GM18519 (cell line): ENCODE results near the gene LINGO3.

Source experiments
- ATAC-seq: cut with Tn5 transposase; IDR thresholded peaks from one replicate; pipeline ENCODE4 v1.9.1; 2021; ENCODE audit warnings: mild to moderate bottlenecking, moderate library complexity; ENCODE audit not compliant: unreplicated experiment, low FRiP score

LINGO3 gene

DNA sequence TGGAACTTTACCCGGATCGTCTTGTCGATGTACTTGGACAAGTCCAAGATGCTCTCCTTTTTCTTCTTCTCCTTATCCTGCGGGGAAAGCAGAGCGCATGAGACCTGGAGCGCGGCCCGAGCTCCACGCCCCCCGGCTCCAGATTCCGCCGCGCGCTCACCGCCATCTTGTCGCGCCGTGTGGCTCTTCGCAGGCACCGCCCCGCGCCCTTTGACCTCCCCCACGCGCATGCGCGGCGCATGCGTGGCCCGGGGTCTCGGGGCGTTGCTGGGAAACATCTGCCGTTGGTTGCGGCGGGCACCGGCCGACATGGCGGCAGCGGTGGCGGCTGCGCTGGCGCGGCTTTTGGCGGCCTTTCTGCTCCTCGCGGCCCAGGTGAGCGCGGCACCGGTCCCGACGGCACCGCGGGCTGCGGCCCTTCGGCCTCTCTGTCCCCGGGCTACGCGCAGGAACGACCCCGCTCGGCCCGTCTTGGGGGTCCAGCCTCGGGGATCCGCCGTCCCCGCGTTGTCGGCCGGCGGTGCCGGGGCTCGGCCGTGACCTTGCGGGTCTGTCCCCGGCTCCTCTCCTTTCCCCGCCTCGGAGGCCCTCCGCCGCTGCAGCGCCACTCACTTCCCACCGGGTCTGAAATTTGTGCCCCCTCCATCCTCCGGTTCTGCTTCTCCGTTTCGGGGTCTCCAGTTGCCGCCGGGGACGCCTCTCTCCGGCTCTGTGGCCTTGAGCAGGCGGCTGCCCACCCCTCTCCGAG lies 20.6 kb upstream of the LINGO3 start, which contains the start of the genes LSM7 and SPPL2B:
Gene LSM7, minus strand, starts transcription at position 186 of the 748 bp plus-strand sequence. Its CDS starts 20 bp downstream, at position 166.
Gene SPPL2B, plus strand, starts transcription at position 284 of the 748 bp plus-strand sequence. Its CDS starts 26 bp downstream, at position 310.
- ATAC-seq = peak; percentile 37

- ATAC-seq = no peak
Measured at GRCh38 chr19:2327773-2328400, 19.9 kb upstream of the LINGO3 start.

- ATAC-seq = no peak
Measured at GRCh38 chr19:2326699-2327360, 18.9 kb upstream of the LINGO3 start.

GRCh38 chr19:2325281-2326046 lies 17.5 kb upstream of the LINGO3 start:
- no peak for ATAC-seq

DNA sequence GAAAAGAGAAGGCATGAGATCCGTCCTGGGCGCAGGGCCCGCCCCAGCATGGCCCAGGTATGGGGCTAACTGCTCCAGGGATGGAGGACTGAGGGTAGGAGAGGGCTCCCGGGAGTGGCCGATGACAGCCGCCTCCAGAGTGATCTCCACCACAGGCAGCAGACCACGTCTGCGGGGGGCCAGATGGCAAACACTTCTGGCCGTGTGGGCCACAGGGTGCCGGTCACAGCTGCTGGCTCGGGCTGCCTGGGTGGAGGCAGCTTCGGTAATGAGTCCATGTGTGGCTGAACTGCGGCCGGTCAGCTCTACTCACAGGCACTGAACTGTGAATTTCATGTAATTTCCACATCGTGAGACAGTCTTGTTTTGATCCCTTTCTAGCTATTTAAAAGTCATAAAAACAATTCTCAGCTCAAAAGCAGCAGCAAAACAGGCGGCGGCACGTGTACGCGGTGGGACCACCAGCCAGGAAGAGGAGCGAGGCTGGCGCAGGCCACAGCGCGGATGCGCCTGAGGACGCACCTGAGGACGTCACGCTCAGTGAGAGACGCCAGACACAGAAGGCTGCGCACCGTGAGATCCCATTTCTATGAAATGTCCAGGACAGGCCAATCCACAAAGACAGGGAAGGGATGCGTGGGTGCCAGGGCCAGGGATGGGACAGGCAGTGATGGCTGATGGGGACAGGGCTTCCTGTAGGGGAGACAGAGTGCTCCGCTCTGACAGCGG lies 16.4 kb upstream of the LINGO3 start:
- no peak for ATAC-seq

DNA sequence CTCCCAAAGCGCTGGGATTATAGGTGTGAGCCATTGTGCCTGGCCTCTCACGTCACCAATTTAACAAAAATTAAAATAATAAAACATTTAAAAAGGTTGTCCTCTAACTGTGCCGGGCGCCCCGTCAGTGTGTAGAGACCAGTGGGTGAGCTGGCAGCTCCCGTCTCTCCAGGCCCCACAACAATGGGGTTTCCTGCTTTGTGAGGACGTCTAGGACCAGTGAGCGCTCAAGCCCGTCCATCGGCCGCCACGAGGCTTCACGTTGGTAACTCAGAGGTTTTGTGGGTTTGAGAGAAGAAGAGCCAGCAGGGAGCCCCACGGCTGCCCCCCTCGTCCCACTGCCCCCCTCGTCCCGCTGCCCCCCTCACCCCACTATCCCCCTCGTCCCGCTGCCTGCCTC lies 15.8 kb upstream of the LINGO3 start:
- no peak for ATAC-seq

- no peak for ATAC-seq
Measured at GRCh38 chr19:2321565-2322283, 13.8 kb upstream of the LINGO3 start.

GRCh38 chr19:2320939-2321338 lies 13.0 kb upstream of the LINGO3 start:
- ATAC-seq = no peak

DNA sequence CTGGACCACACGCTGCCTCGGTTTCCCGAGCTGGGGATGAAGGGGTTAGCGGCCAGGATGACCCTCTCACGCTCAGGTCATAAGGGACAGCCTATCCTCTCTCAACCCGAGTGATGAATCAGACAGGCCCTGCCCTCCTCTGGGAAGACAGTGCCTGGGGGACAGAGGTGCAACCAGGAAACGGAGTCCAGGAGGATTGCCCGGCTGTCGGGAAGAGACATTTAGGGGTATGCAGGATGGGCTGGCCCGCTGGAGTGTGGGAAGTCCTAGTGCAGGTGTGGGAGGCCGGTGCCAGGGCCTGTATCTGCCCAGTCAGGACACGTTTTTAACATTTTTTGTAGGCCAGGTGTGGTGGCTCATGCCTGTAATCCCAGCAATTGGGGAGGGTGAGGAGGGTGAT lies 12.1 kb upstream of the LINGO3 start:
- no peak for ATAC-seq

DNA sequence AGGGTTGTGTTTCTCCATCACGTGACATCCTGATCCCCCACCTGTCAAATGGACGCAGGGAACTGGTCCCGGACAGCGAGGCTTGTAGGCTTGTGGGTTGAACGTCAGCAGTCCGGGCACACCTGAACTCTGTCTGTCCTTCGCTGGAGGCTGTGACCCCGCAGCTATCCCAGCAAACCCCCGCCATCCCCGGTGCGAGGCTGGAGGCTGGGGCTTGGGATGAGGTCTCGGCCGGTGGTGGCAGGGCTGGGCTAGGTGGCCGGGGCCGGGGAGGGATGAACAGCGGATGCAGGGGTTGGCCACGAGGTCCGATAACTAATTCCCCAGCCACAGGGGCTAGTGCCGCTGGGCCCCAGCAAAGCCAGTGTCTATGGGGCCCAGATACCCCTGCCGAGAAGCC lies 11.6 kb upstream of the LINGO3 start:
- ATAC-seq = no peak

GRCh38 chr19:2318923-2319322 lies 11.0 kb upstream of the LINGO3 start:
- no peak for ATAC-seq

- ATAC-seq = no peak
Measured at GRCh38 chr19:2317756-2318155, 9.8 kb upstream of the LINGO3 start.

DNA sequence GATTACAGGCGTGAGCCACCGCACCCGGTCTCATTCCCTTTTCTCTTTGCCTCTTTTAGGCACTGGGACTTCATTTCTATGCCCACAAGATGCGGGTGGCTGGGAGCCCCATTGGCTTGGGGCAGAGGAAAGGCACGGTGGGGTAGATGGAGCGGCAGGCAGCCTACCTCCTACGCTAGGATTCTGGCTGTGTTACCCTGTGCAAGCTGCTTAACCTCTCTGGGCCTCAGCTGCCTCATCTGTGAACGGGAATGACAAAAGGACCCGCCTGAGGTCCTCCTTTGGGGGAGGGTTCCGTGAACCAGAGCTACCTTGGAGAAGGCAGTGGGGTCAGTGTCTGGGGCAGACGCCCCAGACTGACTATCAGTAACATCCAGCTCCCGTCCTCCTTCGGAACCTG lies 9.3 kb upstream of the LINGO3 start:
- no peak for ATAC-seq

- ATAC-seq = no peak
Measured at GRCh38 chr19:2315818-2316353, 7.9 kb upstream of the LINGO3 start.

- ATAC-seq = no peak
Measured at GRCh38 chr19:2315121-2315817, 7.3 kb upstream of the LINGO3 start.

DNA sequence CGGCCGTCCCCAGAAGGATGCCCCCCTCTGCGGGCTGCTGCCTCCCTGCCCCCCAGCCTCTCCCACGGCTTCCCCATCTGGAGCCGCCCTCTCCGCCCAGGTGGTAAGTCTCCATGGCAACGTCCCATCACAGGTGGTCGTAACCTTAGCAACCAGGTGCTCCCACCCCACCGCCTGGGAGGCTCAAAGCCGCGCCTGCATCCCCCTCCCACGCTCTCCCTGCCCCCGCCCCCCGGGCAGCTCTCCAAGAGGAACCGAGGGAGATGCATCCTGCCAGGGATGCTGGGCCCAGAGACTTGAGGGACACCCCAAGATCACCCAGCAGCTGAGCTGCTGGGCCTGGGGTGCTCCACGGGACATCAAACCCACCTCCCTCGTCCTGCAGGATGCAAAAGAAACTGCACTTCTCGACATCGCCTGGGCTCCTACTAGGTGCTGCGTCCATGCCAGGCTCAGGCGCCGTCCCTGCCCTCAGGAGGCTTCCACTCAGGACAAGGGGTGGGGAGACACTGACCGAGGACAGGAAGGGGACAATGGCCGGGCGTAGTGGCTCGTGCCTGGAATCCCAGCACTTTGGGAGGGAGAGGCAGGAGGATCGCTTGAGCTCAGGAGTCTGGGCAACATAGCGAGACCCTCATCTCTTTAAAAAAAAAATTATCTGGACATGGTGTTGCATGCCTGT lies 5.0 kb upstream of the LINGO3 start:
- no peak for ATAC-seq

DNA sequence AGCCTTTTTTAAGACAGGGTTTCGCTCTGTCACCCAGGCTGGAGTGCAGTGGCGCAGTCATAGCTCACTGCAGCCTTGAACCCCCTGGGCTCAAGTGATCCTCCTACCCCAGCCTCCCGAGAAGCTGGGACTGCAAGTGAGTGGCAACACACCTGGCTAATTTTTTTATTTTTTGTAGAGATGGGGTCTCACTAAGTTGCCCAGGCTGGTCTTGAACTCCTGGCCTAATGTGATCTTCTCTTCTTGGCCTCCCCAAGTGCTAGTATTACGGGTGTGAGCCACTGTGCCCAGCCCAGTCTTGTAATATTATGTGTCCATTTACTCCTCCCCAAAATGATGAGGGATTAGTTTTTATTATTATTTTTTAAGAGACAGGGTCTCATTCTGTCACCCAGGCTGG lies 3.1 kb upstream of the LINGO3 start:
- ATAC-seq = no peak

- ATAC-seq = no peak
Measured at GRCh38 chr19:2309734-2310362, 1.9 kb upstream of the LINGO3 start.
